Endothelial cell of umbilical vein (primary cell): Measurements from ENCODE around the gene AHI1. TPM values are rescaled to one million over a fixed set of nuclear protein-coding genes. Genes with fewer than 3 reads are reported as not detected.

Experiments used
- BruUV-seq: library from RNA; stranded (reverse); fragments of 400-500 nt; replicated peaks from 2 replicates; lab custom pipeline; 2021; lab: Mats Ljungman, UMichigan
- CTCF ChIA-PET: fragments of 300-600, 350-600 bp; sonication (Branson Sonifier 250); formaldehyde crosslinking; loops from one replicate; lab custom pipeline; 2021; ENCODE audit warnings: antibody characterized with exemption, inconsistent platforms; lab: Charles Lee
- POLR2A ChIA-PET: fragments of 300-600, 350-600 bp; sonication (Branson Sonifier 250); formaldehyde crosslinking; loops from one replicate; lab custom pipeline; 2021; ENCODE audit warnings: antibody characterized with exemption, inconsistent platforms; lab: Charles Lee
- DNase-seq: peaks from one replicate; pipeline ENCODE4 v3.0.0-alpha.2; 2011; ENCODE audit warnings: low read depth, low spot score
- FAIRE-seq: peaks from 2 replicates; lab custom pipeline; 2011; peaks lifted over from hg19 to GRCh38; lab: Jason Lieb, UNC
- H2AFZ ChIP-seq: 2 replicates; pipeline ENCODE4 v1.6.0; 2012; ENCODE audit warnings: low read depth, low read length, control low read depth, inconsistent platforms
- H3K27ac ChIP-seq: 2 replicates; pipeline ENCODE4 v1.5.1; 2011; ENCODE audit warnings: low read depth, mild to moderate bottlenecking, control low read depth, low read length, moderate library complexity; ENCODE audit not compliant: insufficient read depth
- H3K27me3 ChIP-seq, 2 experiments: 2 replicates each; pipeline versions ENCODE4 v1.6.0 to v1.6.1; 2011; ENCODE audit warnings: low read length in 2 of 2, mixed read lengths in 1 of 2; ENCODE audit not compliant: control insufficient read depth in 2 of 2, insufficient read depth in 2 of 2
- H3K36me3 ChIP-seq, 2 experiments: 2 replicates in 1 of 2; 3 replicates in 1 of 2; pipeline ENCODE4 v1.5.1; 2011; ENCODE audit warnings: low read length in 2 of 2, mild to moderate bottlenecking in 1 of 2, moderate library complexity in 1 of 2; ENCODE audit not compliant: control insufficient read depth in 2 of 2, insufficient read depth in 2 of 2; ENCODE audit errors: extremely low read depth in 1 of 2
- H3K4me1 ChIP-seq: 3 replicates; pipeline ENCODE4 v1.5.1; 2011; ENCODE audit warnings: mild to moderate bottlenecking, low read length; ENCODE audit not compliant: control insufficient read depth, insufficient read depth; ENCODE audit errors: extremely low read depth
- H3K4me2 ChIP-seq: 2 replicates; pipeline ENCODE4 v1.6.1; 2011; ENCODE audit warnings: low read length, control low read depth, mixed read lengths; ENCODE audit not compliant: insufficient read depth
- H3K4me3 ChIP-seq, 3 experiments: fragments of 200-600 bp in 1 of 3; sonication (generic), shearing (Covaris generic) in 1 of 3; replicated peaks in 1 of 3; 2 replicates each; pipeline ENCODE4 v1.5.1; 2011 to 2016; ENCODE audit warnings: control low read depth in 3 of 3, low read length in 3 of 3, mild to moderate bottlenecking in 2 of 3, inconsistent platforms in 1 of 3, low read depth in 1 of 3, moderate library complexity in 1 of 3; ENCODE audit not compliant: insufficient read depth in 1 of 3
- H3K79me2 ChIP-seq: 2 replicates; pipeline ENCODE4 v1.6.0; 2012; ENCODE audit warnings: low read length, inconsistent platforms; ENCODE audit not compliant: control insufficient read depth, insufficient read depth
- H3K9ac ChIP-seq: replicated peaks from 2 replicates; pipeline ENCODE3; 2011; ENCODE audit warnings: low read length, control low read depth; ENCODE audit not compliant: insufficient read depth; ENCODE audit errors: extremely low read depth
- H3K9me1 ChIP-seq: replicated peaks from 3 replicates; pipeline ENCODE4 v1.6.0; 2011; ENCODE audit warnings: mild to moderate bottlenecking, low read length; ENCODE audit not compliant: control insufficient read depth, insufficient read depth; ENCODE audit errors: extremely low read depth
- H3K9me3 ChIP-seq: replicated peaks from 2 replicates; pipeline ENCODE4 v1.5.1; 2012; ENCODE audit warnings: low read length, inconsistent platforms; ENCODE audit not compliant: control insufficient read depth, insufficient read depth
- H4K20me1 ChIP-seq: replicated peaks from 2 replicates; pipeline ENCODE3; 2011; ENCODE audit warnings: mild to moderate bottlenecking, low read length; ENCODE audit not compliant: control insufficient read depth, insufficient read depth; ENCODE audit errors: extremely low read depth
- EZH2 ChIP-seq: IDR thresholded peaks from 2 replicates; pipeline ENCODE4 v1.6.1; 2012; ENCODE audit warnings: borderline replicate concordance, low read depth, mild to moderate bottlenecking, moderate library complexity, low read length, inconsistent platforms; ENCODE audit not compliant: severe bottlenecking
- FOS ChIP-seq: IDR thresholded peaks from 2 replicates; pipeline ENCODE4 v1.6.1; 2011; ENCODE audit warnings: mild to moderate bottlenecking, low read length, moderate library complexity, borderline replicate concordance; ENCODE audit not compliant: insufficient read depth
- GATA2 ChIP-seq: IDR thresholded peaks from 2 replicates; pipeline ENCODE4 v1.7.0; 2011; ENCODE audit warnings: low read depth, mild to moderate bottlenecking, moderate library complexity, mixed read lengths, low read length; ENCODE audit not compliant: insufficient read length, insufficient read depth
- JUN ChIP-seq: IDR thresholded peaks from 2 replicates; pipeline ENCODE4 v1.6.1; 2011; ENCODE audit warnings: borderline replicate concordance, low read depth; ENCODE audit not compliant: insufficient read length, insufficient read depth
- MYC ChIP-seq: IDR thresholded peaks from one replicate; pipeline ENCODE4 v1.6.1; 2011; ENCODE audit warnings: mild to moderate bottlenecking, low read depth, low read length
- POLR2A ChIP-seq: IDR thresholded peaks from 2 replicates; pipeline ENCODE4 v1.6.1; 2012; ENCODE audit warnings: low read depth, mild to moderate bottlenecking, control low read depth, low read length
- POLR2AphosphoS5 ChIP-seq: IDR thresholded peaks from 2 replicates; pipeline ENCODE4 v1.6.1; 2012; ENCODE audit warnings: low read depth, mild to moderate bottlenecking, control low read depth, low read length, moderate library complexity; ENCODE audit not compliant: insufficient read depth
- dilution Hi-C: fragments of 300-500 bp; cut with MboI; formaldehyde crosslinking; loops from one replicate; pipeline ENCODE4 v1.15.0; 2019; ENCODE audit warnings: low sequenced_read_pairs; ENCODE audit not compliant: extremely low pct_ligation_motif_present
- intact Hi-C: fragments of 100-400 bp; cut with micrococcal nuclease; formaldehyde crosslinking; loops from one replicate; pipeline ENCODE4 v1.10.0; 2022
- polyA plus RNA-seq, 4 experiments: library from polyadenylated mRNA; depleted of rRNA in 3 of 4; stranded (reverse) in 3 of 4; unstranded in 1 of 4; fragments of >200 nt; gene quantifications; 2 replicates each; pipeline versions ENCODE4 v1.2.1 to v1.2.3, GENCODE V29; 2011 to 2012; ENCODE audit warnings: missing spikeins in 1 of 4
- total RNA-seq: library from RNA; stranded (reverse); gene quantifications from 2 replicates; pipeline ENCODE4 v1.2.3, GENCODE V29; 2021
- TF ChIP-seq, protein P1 (sequence below): IDR thresholded peaks from 2 replicates; pipeline ENCODE4 v1.6.1; 2011; ENCODE audit not compliant: insufficient read depth, insufficient read length
- TF ChIP-seq, protein P2 (sequence below), 2 donors: IDR thresholded peaks; 1 replicate in 1 of 2; 2 replicates in 1 of 2; pipeline ENCODE4 v1.5.1; 2011; ENCODE audit warnings: low read length in 2 of 2, mild to moderate bottlenecking in 2 of 2, moderate library complexity in 2 of 2, control low read depth in 1 of 2, inconsistent platforms in 1 of 2, low read depth in 1 of 2; ENCODE audit not compliant: insufficient read depth in 1 of 2; ENCODE audit errors: extremely low read depth in 1 of 2

AHI1 gene
- total and polyA plus RNA-seq, 2 donors (not counting 3 experiments of a cell fraction or from before 2014, with no cell fraction given), result 5.1 to 20.7 TPM

DNA sequence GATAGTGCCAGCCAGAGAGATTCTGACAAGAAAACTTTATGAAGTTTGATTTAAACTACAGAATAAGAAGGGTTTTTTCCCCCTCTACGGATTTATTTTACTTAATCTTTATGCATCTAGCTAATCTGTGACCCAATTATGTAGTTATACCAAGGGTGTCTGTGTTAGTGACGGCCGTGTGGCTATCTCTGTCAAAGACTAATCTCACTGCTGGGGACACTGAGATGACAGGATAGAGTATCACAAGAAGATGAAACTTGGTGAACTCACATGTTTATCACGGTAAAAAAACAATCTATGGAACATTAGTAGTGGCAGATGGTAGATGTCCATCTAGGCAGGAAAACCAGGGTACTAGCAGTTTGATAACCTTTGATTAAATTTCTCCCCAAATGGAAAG lies 149.7 kb downstream of the AHI1 start:
- no TSS peak for BruUV-seq
- ChIA-PET POLR2A (no interaction called here), CTCF (no interaction called here)
- dilution Hi-C loops (no loop called here), intact Hi-C loops (no loop called here)
- no peaks in the 10 kb centered on the region for H3K36me3 ChIP-seq
- no peaks in the 10 kb centered on the region for H4K20me1 ChIP-seq
- H2AFZ ChIP-seq, result no peak overlapping the region
- TF ChIP-seq, protein P1, sequence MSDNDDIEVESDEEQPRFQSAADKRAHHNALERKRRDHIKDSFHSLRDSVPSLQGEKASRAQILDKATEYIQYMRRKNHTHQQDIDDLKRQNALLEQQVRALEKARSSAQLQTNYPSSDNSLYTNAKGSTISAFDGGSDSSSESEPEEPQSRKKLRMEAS, result no peak
- TF ChIP-seq POLR2AphosphoS5 (no peak), MYC (no peak), JUN (no peak)
- TF ChIP-seq, protein P2, sequence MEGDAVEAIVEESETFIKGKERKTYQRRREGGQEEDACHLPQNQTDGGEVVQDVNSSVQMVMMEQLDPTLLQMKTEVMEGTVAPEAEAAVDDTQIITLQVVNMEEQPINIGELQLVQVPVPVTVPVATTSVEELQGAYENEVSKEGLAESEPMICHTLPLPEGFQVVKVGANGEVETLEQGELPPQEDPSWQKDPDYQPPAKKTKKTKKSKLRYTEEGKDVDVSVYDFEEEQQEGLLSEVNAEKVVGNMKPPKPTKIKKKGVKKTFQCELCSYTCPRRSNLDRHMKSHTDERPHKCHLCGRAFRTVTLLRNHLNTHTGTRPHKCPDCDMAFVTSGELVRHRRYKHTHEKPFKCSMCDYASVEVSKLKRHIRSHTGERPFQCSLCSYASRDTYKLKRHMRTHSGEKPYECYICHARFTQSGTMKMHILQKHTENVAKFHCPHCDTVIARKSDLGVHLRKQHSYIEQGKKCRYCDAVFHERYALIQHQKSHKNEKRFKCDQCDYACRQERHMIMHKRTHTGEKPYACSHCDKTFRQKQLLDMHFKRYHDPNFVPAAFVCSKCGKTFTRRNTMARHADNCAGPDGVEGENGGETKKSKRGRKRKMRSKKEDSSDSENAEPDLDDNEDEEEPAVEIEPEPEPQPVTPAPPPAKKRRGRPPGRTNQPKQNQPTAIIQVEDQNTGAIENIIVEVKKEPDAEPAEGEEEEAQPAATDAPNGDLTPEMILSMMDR (IDR thresholded peaks at IDR 0.05; ENCODE audit: extremely low read depth in 1 of 2, insufficient read depth in 1 of 2, low read depth in 1 of 2, low read length in 2 of 2), result no peak
- H3K9me1 ChIP-seq, result no peaks in the 10 kb centered on the region
- H3K4me3 ChIP-seq, result no peak overlapping the region
- H3K4me1 ChIP-seq, result peaks cover 13% of the 10 kb centered on the region
- H3K4me2 ChIP-seq, result no peak overlapping the region
- DNase-seq, result no peak
- H3K79me2 ChIP-seq, result no peaks in the 10 kb centered on the region
- no peaks in the 10 kb centered on the region for H3K27me3 ChIP-seq
- no peak overlapping the region for H3K27ac ChIP-seq
- no peaks in the 10 kb centered on the region for H3K9me3 ChIP-seq
- FAIRE-seq, result no peak
- H3K9ac ChIP-seq, result no peak overlapping the region

GRCh38 chr6:135346747-135347146 lies 150.8 kb downstream of the AHI1 start:
- BruUV-seq, result no TSS peak
- intact Hi-C loops, result no loop called here
- Histone ChIP-seq H2AFZ (no peak overlapping the region), H3K9ac (no peak overlapping the region), H3K4me2 (peak overlapping the region; percentile 5), H3K79me2 (no peaks in the 10 kb centered on the region), H4K20me1 (no peaks in the 10 kb centered on the region), H3K4me3 (no peak overlapping the region), H3K36me3 (no peaks in the 10 kb centered on the region), H3K9me1 (no peaks in the 10 kb centered on the region), H3K27ac (no peak overlapping the region), H3K4me1 (peaks cover 13% of the 10 kb centered on the region), H3K9me3 (no peaks in the 10 kb centered on the region), H3K27me3 (no peaks in the 10 kb centered on the region)
- POLR2A ChIA-PET, result no interaction called here
- FAIRE-seq, result peak; percentile 69
- no peak for TF ChIP-seq POLR2A
- TF ChIP-seq, protein P2 (IDR thresholded peaks at IDR 0.05; ENCODE audit: extremely low read depth in 1 of 2, insufficient read depth in 1 of 2, low read depth in 1 of 2, low read length in 2 of 2), result no peak
- TF ChIP-seq GATA2, result peak; percentile 99
- TF ChIP-seq, protein P1, result no peak
- TF ChIP-seq FOS, result peak; percentile 57
- TF ChIP-seq POLR2AphosphoS5, result no peak
- no peak for TF ChIP-seq EZH2
- TF ChIP-seq MYC, result no peak
- TF ChIP-seq JUN, result no peak
- dilution Hi-C loops, result no loop called here
- CTCF ChIA-PET, result interaction anchor here (0.6 to 1.3 kb wide), 3 partner anchors 11 to 1591 kb away, joined by 3 to 4 read pairs (median 3); no protein-coding TSS in a partner anchor
- DNase-seq, result peak; percentile 36
